IPS DF 6.9 (cell line): ENCODE results near the gene FAM193A.
"Not testable (repeated sequence)": the region's sequence is repeated elsewhere in the genome, so short reads cannot be mapped to it uniquely, and the experiment has no call there.

Experiments used
- DNase-seq: peaks from one replicate; pipeline ENCODE4 v3.0.0-alpha.2; 2013; ENCODE audit warnings: low read depth, low spot score
- H3K27ac ChIP-seq: one replicate; pipeline ENCODE4 v1.5.1; 2013; ENCODE audit warnings: low read length, control low read depth
- H3K27me3 ChIP-seq: 2 replicates; pipeline ENCODE4 v1.6.1; 2013; ENCODE audit warnings: mild to moderate bottlenecking, low read length; ENCODE audit not compliant: control insufficient read depth, insufficient read depth
- H3K36me3 ChIP-seq: 2 replicates; pipeline ENCODE4 v1.6.1; 2013; ENCODE audit warnings: low read length; ENCODE audit not compliant: control insufficient read depth, insufficient read depth
- H3K4me1 ChIP-seq: 2 replicates; pipeline ENCODE4 v1.6.1; 2013; ENCODE audit warnings: low read length; ENCODE audit not compliant: control insufficient read depth, insufficient read depth
- H3K4me3 ChIP-seq: 2 replicates; pipeline ENCODE4 v1.5.1; 2013; ENCODE audit warnings: mild to moderate bottlenecking, low read length
- H3K9me3 ChIP-seq: 2 replicates; pipeline ENCODE4 v1.6.1; 2013; ENCODE audit warnings: low read length, inconsistent platforms; ENCODE audit not compliant: control insufficient read depth, insufficient read depth
- WGBS: extraction: QIAGEN DNeasy Blood & Tissue Kit; methylation state at CpG from one replicate; pipeline ENCODE4 v1.1.7; 2013; ENCODE audit warnings: mixed read lengths, missing lambda C conversion rate; ENCODE audit not compliant: insufficient read length, insufficient coverage; 5-methylcytosine and 5-hydroxymethylcytosine counted together

FAM193A gene

DNA sequence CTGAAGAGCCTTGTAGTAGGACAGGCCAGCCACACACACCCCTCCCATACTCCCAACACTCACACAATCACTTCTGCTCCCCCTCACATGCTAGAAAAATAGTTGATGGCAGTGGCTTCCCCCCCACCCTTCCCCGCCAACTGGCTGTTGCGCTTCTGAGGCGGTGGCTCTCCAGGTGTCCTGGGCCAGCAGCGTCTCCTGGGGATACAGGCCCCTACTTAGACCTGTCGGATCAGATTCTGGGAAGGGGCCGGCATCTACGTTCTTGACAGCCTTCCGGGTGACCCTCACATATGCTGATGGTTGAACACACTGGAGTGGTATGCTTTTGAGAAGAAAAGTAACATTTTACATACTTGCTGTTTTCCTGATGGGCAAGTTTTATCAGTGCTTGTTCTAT, 179.8 kb downstream of the FAM193A start:
- no peaks in the 10 kb centered on the region for H3K27me3 ChIP-seq
- no peak overlapping the region for H3K27ac ChIP-seq
- H3K36me3 ChIP-seq, result peaks cover 5% of the 10 kb centered on the region
- no peak for DNase-seq
- H3K4me1 ChIP-seq, result no peaks in the 10 kb centered on the region
- no peak overlapping the region for H3K4me3 ChIP-seq
- WGBS, result no CpG with 5 or more reads among the region's 8 CpGs
- no peaks in the 10 kb centered on the region for H3K9me3 ChIP-seq

- Histone ChIP-seq H3K4me3 (no peak overlapping the region), H3K4me1 (no peaks in the 10 kb centered on the region), H3K9me3 (no peaks in the 10 kb centered on the region), H3K27ac (no peak overlapping the region), H3K27me3 (no peaks in the 10 kb centered on the region), H3K36me3 (peaks cover 2% of the 10 kb centered on the region; the same call in 1 of the 2 replicates)
- no peak for DNase-seq
- WGBS, result no CpG with 5 or more reads among the region's 11 CpGs
Observed at GRCh38 chr4:2721586-2721985, 185.1 kb downstream of the FAM193A start.

- Histone ChIP-seq H3K4me3 (no peak overlapping the region), H3K36me3 (peaks cover 2% of the 10 kb centered on the region; the same call in 1 of the 2 replicates), H3K27me3 (no peaks in the 10 kb centered on the region), H3K27ac (no peak overlapping the region), H3K4me1 (no peaks in the 10 kb centered on the region), H3K9me3 (no peaks in the 10 kb centered on the region)
- WGBS, result no CpG with 5 or more reads among the region's 9 CpGs
- DNase-seq, result no peak
Observed at GRCh38 chr4:2722033-2722432, 185.6 kb downstream of the FAM193A start.

DNA sequence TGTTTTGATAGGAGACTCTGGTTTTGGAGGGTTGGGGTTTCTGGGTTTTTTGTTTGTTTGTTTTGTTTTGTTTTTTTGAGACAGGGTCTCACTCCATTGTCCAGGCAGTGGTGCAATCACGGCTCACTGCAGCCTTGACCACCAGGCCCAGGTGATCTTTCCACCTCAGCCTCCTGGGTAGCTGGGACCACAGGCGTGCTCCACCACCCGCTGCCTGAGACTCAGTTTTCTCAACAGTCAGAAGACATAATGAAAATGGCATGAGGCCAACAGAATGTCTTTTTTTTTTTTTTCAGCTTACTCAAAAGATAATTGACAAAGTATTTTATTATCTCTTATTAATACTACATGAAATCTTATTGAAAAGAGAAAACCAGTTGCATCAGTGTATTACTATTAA, 187.3 kb downstream of the FAM193A start:
- no peak overlapping the region for H3K4me3 ChIP-seq
- peaks cover 2% of the 10 kb centered on the region; the same call in 1 of the 2 replicates for H3K36me3 ChIP-seq
- no peaks in the 10 kb centered on the region for H3K9me3 ChIP-seq
- WGBS, result no CpG with 5 or more reads among the region's 3 CpGs
- no peak overlapping the region for H3K27ac ChIP-seq
- H3K27me3 ChIP-seq, result no peaks in the 10 kb centered on the region
- DNase-seq, result no peak
- no peaks in the 10 kb centered on the region for H3K4me1 ChIP-seq

GRCh38 chr4:2725380-2725779, 188.9 kb downstream of the FAM193A start:
- no peaks in the 10 kb centered on the region for H3K9me3 ChIP-seq
- no CpG with 5 or more reads among the region's 4 CpGs for whole genome bisulfite sequencing
- no peak overlapping the region for H3K27ac ChIP-seq
- H3K27me3 ChIP-seq, result no peaks in the 10 kb centered on the region
- no peaks in the 10 kb centered on the region for H3K4me1 ChIP-seq
- no peak for DNase-seq
- no peak overlapping the region for H3K4me3 ChIP-seq
- peaks cover 2% of the 10 kb centered on the region; the same call in 1 of the 2 replicates for H3K36me3 ChIP-seq

- H3K9me3 ChIP-seq, H3K36me3 ChIP-seq, H3K4me1 ChIP-seq, DNase-seq, H3K27ac ChIP-seq, H3K27me3 ChIP-seq, H3K4me3 ChIP-seq: not testable (repeated sequence)
- no CpG with 5 or more reads among the region's 17 CpGs for WGBS
Observed at GRCh38 chr4:2726881-2727280, 190.4 kb downstream of the FAM193A start.

DNA sequence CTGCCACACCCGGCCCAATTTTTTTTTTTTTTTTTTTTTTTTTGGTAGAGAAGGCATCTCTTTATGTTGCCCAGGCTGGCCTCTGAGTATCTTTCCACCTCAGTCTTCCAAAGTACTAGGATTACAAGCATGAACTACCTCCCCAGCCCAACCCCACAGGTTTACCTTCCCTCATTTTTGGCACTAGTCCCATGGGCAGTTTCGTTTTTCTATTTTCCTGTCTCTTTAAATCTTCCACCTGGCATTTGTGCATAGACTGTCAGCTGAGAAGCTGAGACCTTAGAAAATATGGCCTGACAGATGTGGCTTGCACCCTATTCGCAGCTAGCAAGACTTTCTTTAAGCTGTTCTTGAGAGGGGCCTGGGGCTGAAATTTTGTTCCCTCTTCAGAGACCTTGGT, 191.8 kb downstream of the FAM193A start:
- no peak overlapping the region for H3K27ac ChIP-seq
- no CpG with 5 or more reads among the region's 3 CpGs for WGBS
- H3K4me3 ChIP-seq, result no peak overlapping the region
- no peaks in the 10 kb centered on the region for H3K9me3 ChIP-seq
- H3K36me3 ChIP-seq, result peaks cover 8% of the 10 kb centered on the region
- DNase-seq, result no peak
- H3K4me1 ChIP-seq, result no peaks in the 10 kb centered on the region
- no peaks in the 10 kb centered on the region for H3K27me3 ChIP-seq

DNA sequence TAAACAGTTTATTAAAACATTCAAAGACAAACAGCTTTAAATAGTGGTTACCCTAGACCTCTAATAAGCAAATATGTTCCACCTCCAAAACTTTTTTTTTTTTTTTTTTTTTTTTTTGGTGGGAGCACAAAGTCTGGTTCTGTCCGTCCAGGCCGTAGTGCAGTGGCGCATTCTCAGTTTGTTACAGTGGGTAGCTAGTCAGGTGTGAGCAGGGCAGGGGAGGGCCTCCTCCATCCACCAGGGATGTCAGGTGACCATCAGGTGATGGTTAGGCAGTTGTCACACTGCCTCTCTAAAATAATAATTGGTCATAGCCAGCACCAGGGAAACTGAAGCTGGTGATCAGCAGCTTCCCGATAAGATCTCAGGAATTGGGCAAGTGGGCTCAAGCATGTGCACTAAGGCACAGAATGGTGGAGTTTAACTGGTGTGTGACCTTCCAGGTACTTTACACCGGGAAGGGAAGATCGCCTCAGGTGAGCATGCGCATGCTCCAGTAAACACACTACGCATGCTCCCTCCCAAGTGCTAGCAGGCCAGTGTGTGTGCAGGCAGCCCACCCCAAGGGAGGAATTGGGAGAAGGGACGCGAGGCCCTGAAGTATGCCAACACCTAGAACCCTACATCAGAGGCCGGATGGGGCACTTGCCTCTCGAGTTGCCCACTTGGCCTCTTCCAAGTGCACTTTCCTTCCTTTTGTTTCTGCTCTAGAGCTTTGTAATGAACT, 192.5 kb downstream of the FAM193A start:
- Histone ChIP-seq H3K4me3 (no peak overlapping the region), H3K9me3 (no peaks in the 10 kb centered on the region), H3K27ac (no peak overlapping the region), H3K27me3 (no peaks in the 10 kb centered on the region), H3K4me1 (no peaks in the 10 kb centered on the region), H3K36me3 (peaks cover 8% of the 10 kb centered on the region)
- no CpG with 5 or more reads among the region's 12 CpGs for WGBS
- DNase-seq, result no peak

DNA sequence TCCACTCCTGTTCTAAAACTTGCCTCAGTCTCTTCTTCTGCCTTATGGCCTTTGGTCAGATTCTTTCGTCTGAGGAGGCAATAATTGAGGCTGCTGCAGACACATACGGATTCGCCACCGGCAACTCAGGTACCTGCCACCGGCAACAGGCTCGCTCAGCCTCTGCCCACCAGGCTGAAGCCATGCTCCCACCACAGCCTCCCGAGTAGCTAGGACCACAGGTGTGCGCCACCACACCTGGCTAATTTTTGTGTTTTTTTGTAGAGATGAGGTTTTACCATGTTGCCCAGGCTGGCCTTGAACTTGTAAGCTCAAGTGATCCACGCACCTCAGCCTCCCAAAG, 193.1 kb downstream of the FAM193A start:
- peaks cover 8% of the 10 kb centered on the region for H3K36me3 ChIP-seq
- no CpG with 5 or more reads among the region's 9 CpGs for WGBS
- no peak for DNase-seq

GRCh38 chr4:2731907-2732317, 195.5 kb downstream of the FAM193A start:
- H3K27ac ChIP-seq, result no peak overlapping the region
- H3K4me3 ChIP-seq, result no peak overlapping the region
- H3K4me1 ChIP-seq, result no peaks in the 10 kb centered on the region
- H3K27me3 ChIP-seq, result no peaks in the 10 kb centered on the region
- WGBS, result no CpG with 5 or more reads among the region's 28 CpGs
- DNase-seq, result no peak
- H3K9me3 ChIP-seq, result no peaks in the 10 kb centered on the region
- H3K36me3 ChIP-seq, result peaks cover 8% of the 10 kb centered on the region

More for the DNA sequence above, 193.1 kb downstream of the FAM193A start:
- no peak overlapping the region for H3K4me3 ChIP-seq
- no peak overlapping the region for H3K27ac ChIP-seq
- H3K4me1 ChIP-seq, result no peaks in the 10 kb centered on the region
- H3K9me3 ChIP-seq, result no peaks in the 10 kb centered on the region
- H3K27me3 ChIP-seq, result no peaks in the 10 kb centered on the region

DNA sequence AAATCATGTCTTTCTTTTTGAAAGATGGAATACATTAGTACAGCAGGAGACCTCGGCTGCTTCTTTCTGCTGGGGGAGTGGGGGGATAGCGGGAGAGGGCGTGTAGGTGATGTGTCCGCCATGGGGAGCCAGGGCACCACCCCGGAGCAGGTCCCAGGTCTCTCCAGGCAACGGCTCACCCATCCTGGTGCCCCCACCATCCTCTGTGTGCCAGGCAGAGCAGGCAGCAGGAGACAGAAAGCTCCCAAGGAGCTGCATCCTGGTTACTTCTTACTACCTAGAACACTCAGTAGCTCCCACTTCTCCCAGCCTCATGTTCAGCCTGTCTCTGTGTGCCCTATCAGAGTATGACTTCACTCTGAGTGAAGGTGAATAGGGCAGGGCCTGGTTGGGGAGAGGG, 196.1 kb downstream of the FAM193A start:
- Histone ChIP-seq H3K4me3 (no peak overlapping the region), H3K9me3 (no peaks in the 10 kb centered on the region), H3K27me3 (no peaks in the 10 kb centered on the region), H3K36me3 (peaks cover 8% of the 10 kb centered on the region), H3K27ac (no peak overlapping the region), H3K4me1 (no peaks in the 10 kb centered on the region)
- no peak for DNase-seq
- WGBS, result no CpG with 5 or more reads among the region's 6 CpGs
